NOMO-1 treated with DMSO at 0.1 percent for 48 hours (cell line): Measurements from ENCODE around the gene ITGAX.
"Not testable (repeated sequence)": the region's sequence is repeated elsewhere in the genome, so short reads cannot be mapped to it uniquely, and the experiment has no call there.

Experiments
- DNase-seq: peaks from one replicate; lab custom pipeline; 2025; ENCODE audit not compliant: unreplicated experiment; lab: John Stamatoyannopoulos, UW

ITGAX gene

GRCh38 chr16:31404353-31405064 is 49.5 kb downstream of the ITGAX start:
- no peak for DNase-seq

GRCh38 chr16:31407406-31407805 is 52.4 kb downstream of the ITGAX start:
- DNase-seq: no peak

GRCh38 chr16:31409433-31409832 is 54.5 kb downstream of the ITGAX start:
- no peak for DNase-seq

- DNase-seq: no peak
Observed at GRCh38 chr16:31410082-31410481, 55.1 kb downstream of the ITGAX start.

- DNase-seq: no peak
Observed at GRCh38 chr16:31411024-31411844, 56.3 kb downstream of the ITGAX start.

- no peak for DNase-seq
Observed at GRCh38 chr16:31412750-31413149, 57.8 kb downstream of the ITGAX start.

- no peak for DNase-seq
Observed at GRCh38 chr16:31413381-31413780, 58.4 kb downstream of the ITGAX start.

GRCh38 chr16:31413943-31414342 is 59.0 kb downstream of the ITGAX start:
- no peak for DNase-seq

GRCh38 chr16:31414706-31415105 is 59.7 kb downstream of the ITGAX start:
- no peak for DNase-seq

- DNase-seq: no peak
Observed at GRCh38 chr16:31416371-31416770, 61.4 kb downstream of the ITGAX start.

GRCh38 chr16:31417036-31417435 is 62.1 kb downstream of the ITGAX start:
- not testable (repeated sequence) for DNase-seq

GRCh38 chr16:31417916-31418315 is 62.9 kb downstream of the ITGAX start:
- DNase-seq: no peak

GRCh38 chr16:31420037-31420436 is 65.1 kb downstream of the ITGAX start:
- no peak for DNase-seq

- DNase-seq: no peak
Observed at GRCh38 chr16:31421587-31421986, 66.6 kb downstream of the ITGAX start.

GRCh38 chr16:31423241-31423640 is 68.3 kb downstream of the ITGAX start:
- no peak for DNase-seq

- no peak for DNase-seq
Observed at GRCh38 chr16:31423801-31424200, 68.8 kb downstream of the ITGAX start.

GRCh38 chr16:31427441-31428278 is 72.7 kb downstream of the ITGAX start:
- DNase-seq: no peak

- DNase-seq: no peak
Observed at GRCh38 chr16:31428279-31428597, 73.3 kb downstream of the ITGAX start, which contains the start of gene COX6A2. Gene COX6A2 (minus strand): TSS chr16:31428360. CDS start chr16:31428325, 35 bp downstream.

- DNase-seq: no peak
Observed at GRCh38 chr16:31428638-31429247, 73.8 kb downstream of the ITGAX start.

GRCh38 chr16:31429314-31429713 is 74.3 kb downstream of the ITGAX start:
- no peak for DNase-seq

GRCh38 chr16:31429796-31430195 is 74.8 kb downstream of the ITGAX start:
- DNase-seq: no peak
